HepG2 (cell line): Measurements from ENCODE around the gene KATNB1. TPM values are rescaled to one million over a fixed set of nuclear protein-coding genes. Genes with fewer than 3 reads are reported as not detected.

ENCODE experiments used
- BRF2 ChIP-seq: sonication (generic); formaldehyde crosslinking; IDR thresholded peaks from 2 replicates; pipeline ENCODE4 v1.8.1; 2022; ENCODE audit warnings: mild to moderate bottlenecking, missing genetic modification reagents
- SP2 ChIP-seq: sonication (generic); formaldehyde crosslinking; IDR thresholded peaks from 2 replicates; pipeline ENCODE4 v1.5.1; 2020; ENCODE audit warnings: mild to moderate bottlenecking, missing genetic modification reagents
- TAF1 ChIP-seq: sonication (generic); formaldehyde crosslinking; IDR thresholded peaks from 2 replicates; pipeline ENCODE4 v1.4.0; 2020; ENCODE audit warnings: missing genetic modification reagents
- TEAD3 ChIP-seq: optimal IDR thresholded peaks from 2 replicates; pipeline ENCODE3; 2016; ENCODE audit warnings: borderline replicate concordance
- TFAP4 ChIP-seq: sonication (generic); IDR thresholded peaks from 2 replicates; pipeline ENCODE4 v1.6.1; 2016; ENCODE audit warnings: low read depth, borderline replicate concordance
- ZKSCAN8 ChIP-seq: IDR thresholded peaks from 2 replicates; pipeline ENCODE4 v1.6.1; 2016; ENCODE audit warnings: borderline replicate concordance, missing genetic modification reagents, missing compliant biosample characterization
- ZNF180 ChIP-seq: sonication (generic); formaldehyde crosslinking; IDR thresholded peaks from 2 replicates; pipeline ENCODE4 v1.4.0; 2020; ENCODE audit warnings: low read depth, missing genetic modification reagents, borderline replicate concordance
- ZNF550 ChIP-seq: sonication (generic); formaldehyde crosslinking; IDR thresholded peaks from 2 replicates; pipeline ENCODE4 v1.4.0; 2020; ENCODE audit warnings: mild to moderate bottlenecking, missing genetic modification reagents, borderline replicate concordance
- ZNF598 ChIP-seq: sonication (generic); formaldehyde crosslinking; IDR thresholded peaks from 2 replicates; pipeline ENCODE4 v1.5.1; 2020; ENCODE audit warnings: mild to moderate bottlenecking, missing genetic modification reagents, borderline replicate concordance
- ZSCAN22 ChIP-seq: sonication (generic); formaldehyde crosslinking; IDR thresholded peaks from 2 replicates; pipeline ENCODE4 v1.4.0; 2020; ENCODE audit warnings: mild to moderate bottlenecking, missing genetic modification reagents
- ZSCAN9 ChIP-seq: IDR thresholded peaks from 2 replicates; pipeline ENCODE4 v1.6.1; 2016; ENCODE audit warnings: borderline replicate concordance
- polyA plus RNA-seq, 8 experiments: library from polyadenylated mRNA; depleted of rRNA in 3 of 8; stranded (reverse) in 7 of 8; unstranded in 1 of 8; fragments of >200 nt; fragmentation: Illumina TruSeq in 4 of 8; extraction: Trizol in 4 of 8; gene quantifications; 2 replicates each; pipeline versions ENCODE4 v1.2.1 to v1.2.3, GENCODE V29; 2011 to 2016; ENCODE audit warnings: low read depth in 4 of 8, missing spikeins in 1 of 8, mixed read lengths in 1 of 8; ENCODE audit not compliant: insufficient read depth in 1 of 8
- total RNA-seq, 5 experiments: library from RNA; depleted of rRNA; stranded (reverse); fragments of >200 nt; fragmentation: Illumina TruSeq; extraction: Trizol; gene quantifications; 2 replicates each; pipeline ENCODE4 v1.2.3, GENCODE V29; 2016; ENCODE audit warnings: low read depth in 1 of 5
- TF ChIP-seq, protein P1 (sequence below): sonication (generic); formaldehyde crosslinking; IDR thresholded peaks from 2 replicates; pipeline ENCODE4 v1.4.0; 2020; ENCODE audit warnings: mild to moderate bottlenecking, missing genetic modification reagents
- TF ChIP-seq, protein P2 (sequence below): sonication (generic); formaldehyde crosslinking; IDR thresholded peaks from 2 replicates; pipeline ENCODE4 v1.4.0; 2020; ENCODE audit warnings: missing genetic modification reagents

Gene KATNB1
- total and polyA plus RNA-seq, 2 of the 13 experiments (the other 11 are each of a cell fraction or from before 2014, with no cell fraction given), result 31.5 to 43.5 TPM

DNA sequence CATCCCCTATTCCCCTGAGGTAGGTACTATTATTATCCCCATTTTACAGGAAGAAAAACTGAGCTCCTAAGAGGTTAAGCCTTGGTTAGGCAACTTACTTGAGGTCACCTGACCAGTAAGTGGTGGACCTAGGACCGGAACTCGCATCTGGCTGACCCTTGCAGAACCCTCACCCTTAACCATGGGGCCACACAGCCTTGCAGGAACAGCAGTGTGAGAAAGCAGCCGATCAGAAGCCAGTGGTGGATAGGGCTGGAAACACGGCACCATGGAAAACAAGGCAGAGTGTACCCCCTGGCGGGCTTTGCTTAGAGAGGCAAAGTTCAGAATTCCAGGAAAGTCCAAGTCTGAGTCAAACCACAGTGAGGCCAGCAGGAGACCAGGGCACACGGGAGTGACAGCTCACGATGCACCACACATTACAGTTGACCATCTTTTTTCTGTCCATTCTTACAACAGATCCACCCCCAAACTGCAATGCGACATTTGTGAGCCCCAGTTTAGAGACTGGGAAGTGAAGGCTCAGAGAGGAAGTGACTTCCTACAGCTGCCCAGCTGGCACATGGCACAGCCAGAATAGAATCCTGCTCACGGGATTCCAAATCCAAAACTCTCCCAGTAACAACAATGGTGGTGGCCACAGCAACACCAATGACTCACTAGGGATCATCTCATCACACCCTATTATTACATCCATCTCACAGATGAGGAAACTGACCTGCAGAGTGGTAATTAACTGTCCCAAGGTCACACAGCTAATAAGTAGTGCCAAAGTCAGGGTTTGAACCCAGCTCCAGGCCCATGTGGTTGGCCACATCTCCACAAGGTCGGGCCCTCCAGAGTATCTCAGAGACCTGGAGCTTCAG lies 46.4 kb downstream of the KATNB1 start (continued):
- TF ChIP-seq, protein P1, sequence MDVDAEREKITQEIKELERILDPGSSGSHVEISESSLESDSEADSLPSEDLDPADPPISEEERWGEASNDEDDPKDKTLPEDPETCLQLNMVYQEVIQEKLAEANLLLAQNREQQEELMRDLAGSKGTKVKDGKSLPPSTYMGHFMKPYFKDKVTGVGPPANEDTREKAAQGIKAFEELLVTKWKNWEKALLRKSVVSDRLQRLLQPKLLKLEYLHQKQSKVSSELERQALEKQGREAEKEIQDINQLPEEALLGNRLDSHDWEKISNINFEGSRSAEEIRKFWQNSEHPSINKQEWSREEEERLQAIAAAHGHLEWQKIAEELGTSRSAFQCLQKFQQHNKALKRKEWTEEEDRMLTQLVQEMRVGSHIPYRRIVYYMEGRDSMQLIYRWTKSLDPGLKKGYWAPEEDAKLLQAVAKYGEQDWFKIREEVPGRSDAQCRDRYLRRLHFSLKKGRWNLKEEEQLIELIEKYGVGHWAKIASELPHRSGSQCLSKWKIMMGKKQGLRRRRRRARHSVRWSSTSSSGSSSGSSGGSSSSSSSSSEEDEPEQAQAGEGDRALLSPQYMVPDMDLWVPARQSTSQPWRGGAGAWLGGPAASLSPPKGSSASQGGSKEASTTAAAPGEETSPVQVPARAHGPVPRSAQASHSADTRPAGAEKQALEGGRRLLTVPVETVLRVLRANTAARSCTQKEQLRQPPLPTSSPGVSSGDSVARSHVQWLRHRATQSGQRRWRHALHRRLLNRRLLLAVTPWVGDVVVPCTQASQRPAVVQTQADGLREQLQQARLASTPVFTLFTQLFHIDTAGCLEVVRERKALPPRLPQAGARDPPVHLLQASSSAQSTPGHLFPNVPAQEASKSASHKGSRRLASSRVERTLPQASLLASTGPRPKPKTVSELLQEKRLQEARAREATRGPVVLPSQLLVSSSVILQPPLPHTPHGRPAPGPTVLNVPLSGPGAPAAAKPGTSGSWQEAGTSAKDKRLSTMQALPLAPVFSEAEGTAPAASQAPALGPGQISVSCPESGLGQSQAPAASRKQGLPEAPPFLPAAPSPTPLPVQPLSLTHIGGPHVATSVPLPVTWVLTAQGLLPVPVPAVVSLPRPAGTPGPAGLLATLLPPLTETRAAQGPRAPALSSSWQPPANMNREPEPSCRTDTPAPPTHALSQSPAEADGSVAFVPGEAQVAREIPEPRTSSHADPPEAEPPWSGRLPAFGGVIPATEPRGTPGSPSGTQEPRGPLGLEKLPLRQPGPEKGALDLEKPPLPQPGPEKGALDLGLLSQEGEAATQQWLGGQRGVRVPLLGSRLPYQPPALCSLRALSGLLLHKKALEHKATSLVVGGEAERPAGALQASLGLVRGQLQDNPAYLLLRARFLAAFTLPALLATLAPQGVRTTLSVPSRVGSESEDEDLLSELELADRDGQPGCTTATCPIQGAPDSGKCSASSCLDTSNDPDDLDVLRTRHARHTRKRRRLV (CRISPR knock-in tag), result no peak
- no peak for TF ChIP-seq ZKSCAN8 (CRISPR knock-in tag)
- TF ChIP-seq ZSCAN22 (CRISPR knock-in tag), result no peak
- TF ChIP-seq SP2, result peak; percentile 40; the same call in 1 of the 2 replicates
- TF ChIP-seq ZNF598 (CRISPR knock-in tag), result peak; percentile 53; the same call in 1 of the 2 replicates
- no peak for TF ChIP-seq ZNF180
- no peak for TF ChIP-seq ZSCAN9 (CRISPR knock-in tag)
- peak; percentile 92 for TF ChIP-seq TEAD3 (CRISPR knock-in tag)
- TF ChIP-seq ZNF550 (CRISPR knock-in tag), result 0 out of 2 replicates have a peak, but pooled peaks have one; percentile 13
- TF ChIP-seq BRF2 (CRISPR knock-in tag), result no peak
- TF ChIP-seq, protein P2, sequence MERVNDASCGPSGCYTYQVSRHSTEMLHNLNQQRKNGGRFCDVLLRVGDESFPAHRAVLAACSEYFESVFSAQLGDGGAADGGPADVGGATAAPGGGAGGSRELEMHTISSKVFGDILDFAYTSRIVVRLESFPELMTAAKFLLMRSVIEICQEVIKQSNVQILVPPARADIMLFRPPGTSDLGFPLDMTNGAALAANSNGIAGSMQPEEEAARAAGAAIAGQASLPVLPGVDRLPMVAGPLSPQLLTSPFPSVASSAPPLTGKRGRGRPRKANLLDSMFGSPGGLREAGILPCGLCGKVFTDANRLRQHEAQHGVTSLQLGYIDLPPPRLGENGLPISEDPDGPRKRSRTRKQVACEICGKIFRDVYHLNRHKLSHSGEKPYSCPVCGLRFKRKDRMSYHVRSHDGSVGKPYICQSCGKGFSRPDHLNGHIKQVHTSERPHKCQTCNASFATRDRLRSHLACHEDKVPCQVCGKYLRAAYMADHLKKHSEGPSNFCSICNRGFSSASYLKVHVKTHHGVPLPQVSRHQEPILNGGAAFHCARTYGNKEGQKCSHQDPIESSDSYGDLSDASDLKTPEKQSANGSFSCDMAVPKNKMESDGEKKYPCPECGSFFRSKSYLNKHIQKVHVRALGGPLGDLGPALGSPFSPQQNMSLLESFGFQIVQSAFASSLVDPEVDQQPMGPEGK, result peak; percentile 58; the same call in 1 of the 2 replicates
- no peak; the same call in 1 of the 2 replicates for TF ChIP-seq TFAP4
- no peak for TF ChIP-seq TAF1 (CRISPR knock-in tag)
